ENCODE measurements around the gene IQCF5. TPM values are rescaled to one million over a fixed set of nuclear protein-coding genes. Genes with fewer than 3 reads are reported as not detected.
"Not testable (repeated sequence)": the region's sequence is repeated elsewhere in the genome, so short reads cannot be mapped to it uniquely, and the experiment has no call there.

Gene IQCF5
- total RNA-seq: not detected
- polyA plus RNA-seq: not detected

DNA sequence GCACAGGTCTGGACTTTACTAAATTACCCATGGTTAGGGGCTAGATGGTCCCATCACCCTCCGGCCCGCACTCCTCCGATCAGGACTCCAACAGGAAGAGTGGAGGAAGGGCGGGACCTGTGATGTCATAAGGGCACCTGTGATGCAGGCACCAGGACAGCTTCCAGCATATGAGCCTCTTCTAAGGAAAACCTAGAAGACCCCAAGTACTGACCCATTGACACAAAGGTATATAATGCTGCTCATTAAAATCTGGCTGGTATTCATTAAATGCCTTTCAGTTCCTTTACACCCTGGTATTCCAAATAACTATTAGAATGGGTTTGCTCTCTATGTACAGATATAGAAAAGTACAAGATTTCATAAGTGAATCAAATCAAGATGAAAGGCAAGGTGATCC, at the start of gene IQCF5:
Gene IQCF5, minus strand, starts transcription at position 101 of the 400 bp plus-strand sequence. Its CDS starts 70 bp downstream, at position 31.
- Histone ChIP-seq H3K9me3 (ENCODE audit: control insufficient read depth in 1 of 2, low read length in 2 of 2) (no peaks in the 10 kb centered on the region), H3K27ac (ENCODE audit: low read depth, low read length) (no peak within 1 kb of the TSS), H3K27me3 (ENCODE audit: insufficient read depth, low read length) (no peaks in the 10 kb centered on the region), H3K4me1 (ENCODE audit: insufficient read depth, low read length) (no peaks in the 10 kb centered on the region), H3K4me3 (ENCODE audit: low read length in 2 of 2) (no peak within 1 kb of the TSS), H3K36me3 (ENCODE audit: insufficient read depth, low read length) (no peaks in the 10 kb centered on the region)
- Mint-ChIP-seq H3K36me3 (no peaks in the 10 kb centered on the region), H3K4me1 (peaks cover 0 to 3% (median 0%) of the 10 kb centered on the region in 4 donors), H3K27me3 (peaks cover 12 to 15% of the 10 kb centered on the region in 2 donors), H3K4me3 (no peak within 1 kb of the TSS), H3K9me3 (no peaks in the 10 kb centered on the region), H3K27ac (peak within 1 kb of the TSS in 1 of 7 donors; percentile 0)
- intact Hi-C loops (cut with micrococcal nuclease): no loop called here
- ChIA-PET POLR2A (ENCODE audit: partially characterized antibody) (no interaction called here), CTCF (ENCODE audit: partially characterized antibody) (no interaction called here)
- DNase-seq: no peak

DNA sequence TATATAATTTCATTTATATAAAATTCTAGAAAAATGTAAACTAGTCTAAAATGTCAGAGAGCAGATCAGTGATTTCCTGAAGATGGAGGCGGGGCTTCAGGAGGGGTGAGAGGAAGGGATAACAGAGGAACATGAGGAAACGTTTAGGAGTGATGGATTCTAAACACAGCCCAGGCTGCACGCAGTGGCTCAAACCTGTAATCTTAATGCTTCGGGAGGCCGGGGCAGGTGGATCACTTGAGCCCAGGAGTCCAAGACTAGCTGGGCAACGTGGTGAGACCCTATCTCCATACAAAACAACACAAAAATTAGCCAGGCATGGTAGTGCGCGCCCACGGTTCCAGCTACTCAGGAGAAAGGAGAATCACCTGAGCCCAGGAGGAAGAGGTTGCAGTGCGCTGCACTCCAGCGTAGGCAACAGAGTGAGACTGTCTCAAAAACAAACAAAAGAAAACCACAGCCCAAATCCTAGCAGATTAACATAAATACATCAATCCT, 45.7 kb upstream of the IQCF5 start:
- Mint-ChIP-seq H3K36me3 (no peaks in the 10 kb centered on the region), H3K27ac (no peak overlapping the region), H3K27me3 (peaks cover 3 to 6% of the 10 kb centered on the region in 2 donors), H3K4me3 (no peak overlapping the region), H3K9me3 (no peaks in the 10 kb centered on the region), H3K4me1 (no peaks in the 10 kb centered on the region)
- Histone ChIP-seq H3K4me3 (ENCODE audit: low read length in 2 of 2) (no peak overlapping the region), H3K36me3 (ENCODE audit: insufficient read depth, low read length) (no peaks in the 10 kb centered on the region), H3K9me3 (ENCODE audit: control insufficient read depth in 1 of 2, low read length in 2 of 2) (no peaks in the 10 kb centered on the region), H3K27me3 (ENCODE audit: insufficient read depth, low read length) (no peaks in the 10 kb centered on the region), H3K27ac (ENCODE audit: low read depth, low read length) (no peak overlapping the region), H3K4me1 (ENCODE audit: insufficient read depth, low read length) (no peaks in the 10 kb centered on the region)
- CTCF ChIA-PET (ENCODE audit: partially characterized antibody): no interaction called here
- intact Hi-C loops (cut with micrococcal nuclease): no loop called here
- POLR2A ChIA-PET (ENCODE audit: partially characterized antibody): no interaction called here
- no peak for DNase-seq

DNA sequence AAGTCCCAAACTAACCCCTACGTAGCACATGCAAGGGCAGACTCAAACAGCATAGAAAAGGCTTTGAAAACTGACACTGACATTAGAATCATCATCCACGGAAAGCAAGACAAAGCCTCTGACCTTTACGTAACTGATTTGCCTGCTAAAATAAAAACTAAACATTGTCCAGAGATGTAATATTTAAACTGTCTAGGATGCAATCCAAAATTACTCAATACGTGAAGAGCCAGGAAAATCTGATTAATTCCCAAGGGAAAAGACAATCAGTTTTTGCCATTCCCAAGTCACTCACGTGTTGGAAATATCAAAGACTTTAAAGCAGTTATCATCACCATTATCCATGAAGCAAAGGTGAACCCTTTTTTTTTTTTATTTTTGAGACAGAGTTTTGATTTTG, 41.0 kb upstream of the IQCF5 start:
- POLR2A ChIA-PET (ENCODE audit: partially characterized antibody): no interaction called here
- H3K27me3 ChIP-seq (ENCODE audit: insufficient read depth, low read length): no peaks in the 10 kb centered on the region
- Mint-ChIP-seq H3K36me3 (no peaks in the 10 kb centered on the region), H3K27ac (peak overlapping the region in 1 of 7 donors; percentile 33), H3K4me3 (no peak overlapping the region), H3K4me1 (no peaks in the 10 kb centered on the region), H3K27me3 (peaks cover 4 to 6% of the 10 kb centered on the region in 2 donors), H3K9me3 (no peaks in the 10 kb centered on the region)
- H3K4me3 ChIP-seq (ENCODE audit: low read length in 2 of 2): no peak overlapping the region
- intact Hi-C loops (cut with micrococcal nuclease): no loop called here
- H3K36me3 ChIP-seq (ENCODE audit: insufficient read depth, low read length): no peaks in the 10 kb centered on the region
- no peaks in the 10 kb centered on the region for H3K4me1 ChIP-seq (ENCODE audit: insufficient read depth, low read length)
- no peaks in the 10 kb centered on the region for H3K9me3 ChIP-seq (ENCODE audit: control insufficient read depth in 1 of 2, low read length in 2 of 2)
- DNase-seq: no peak
- CTCF ChIA-PET (ENCODE audit: partially characterized antibody): no interaction called here
- no peak overlapping the region for H3K27ac ChIP-seq (ENCODE audit: low read depth, low read length)

DNA sequence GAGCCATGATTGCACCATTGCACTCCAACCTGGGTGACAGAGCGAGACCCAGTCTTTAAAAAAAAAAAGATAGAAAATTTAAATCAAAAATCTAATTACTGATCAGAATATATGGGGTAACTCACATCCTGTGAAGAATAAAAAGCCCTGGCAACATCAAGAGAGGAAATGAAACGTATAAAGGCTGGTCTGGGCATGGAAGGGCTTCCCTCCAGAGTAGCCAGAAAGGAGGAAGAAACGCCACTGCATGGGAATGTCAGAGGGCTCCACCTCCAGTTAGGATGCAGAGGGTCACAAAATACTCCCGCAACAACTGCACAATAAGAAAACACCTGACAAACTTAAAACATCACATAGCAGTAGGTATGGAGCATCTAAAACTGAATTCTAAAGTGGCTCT, 32.6 kb upstream of the IQCF5 start:
- peaks cover 4% of the 10 kb centered on the region for H3K27me3 ChIP-seq (ENCODE audit: insufficient read depth, low read length)
- ChIA-PET POLR2A (ENCODE audit: partially characterized antibody) (no interaction called here), CTCF (ENCODE audit: partially characterized antibody) (no interaction called here)
- no peaks in the 10 kb centered on the region for H3K4me1 ChIP-seq (ENCODE audit: insufficient read depth, low read length)
- Mint-ChIP-seq H3K4me1 (no peaks in the 10 kb centered on the region), H3K27ac (no peak overlapping the region), H3K27me3 (peaks cover 4 to 23% of the 10 kb centered on the region in 2 donors), H3K4me3 (no peak overlapping the region), H3K36me3 (peaks cover 2 to 9% of the 10 kb centered on the region in 2 donors), H3K9me3 (peaks cover 0 to 46% (median 27%) of the 10 kb centered on the region in 8 donors)
- H3K27ac ChIP-seq (ENCODE audit: low read depth, low read length): no peak overlapping the region
- H3K36me3 ChIP-seq (ENCODE audit: insufficient read depth, low read length): no peaks in the 10 kb centered on the region
- DNase-seq: no peak
- intact Hi-C loops (cut with micrococcal nuclease): no loop called here
- no peaks in the 10 kb centered on the region for H3K9me3 ChIP-seq (ENCODE audit: control insufficient read depth in 1 of 2, low read length in 2 of 2)
- H3K4me3 ChIP-seq (ENCODE audit: low read length in 2 of 2): no peak overlapping the region

DNA sequence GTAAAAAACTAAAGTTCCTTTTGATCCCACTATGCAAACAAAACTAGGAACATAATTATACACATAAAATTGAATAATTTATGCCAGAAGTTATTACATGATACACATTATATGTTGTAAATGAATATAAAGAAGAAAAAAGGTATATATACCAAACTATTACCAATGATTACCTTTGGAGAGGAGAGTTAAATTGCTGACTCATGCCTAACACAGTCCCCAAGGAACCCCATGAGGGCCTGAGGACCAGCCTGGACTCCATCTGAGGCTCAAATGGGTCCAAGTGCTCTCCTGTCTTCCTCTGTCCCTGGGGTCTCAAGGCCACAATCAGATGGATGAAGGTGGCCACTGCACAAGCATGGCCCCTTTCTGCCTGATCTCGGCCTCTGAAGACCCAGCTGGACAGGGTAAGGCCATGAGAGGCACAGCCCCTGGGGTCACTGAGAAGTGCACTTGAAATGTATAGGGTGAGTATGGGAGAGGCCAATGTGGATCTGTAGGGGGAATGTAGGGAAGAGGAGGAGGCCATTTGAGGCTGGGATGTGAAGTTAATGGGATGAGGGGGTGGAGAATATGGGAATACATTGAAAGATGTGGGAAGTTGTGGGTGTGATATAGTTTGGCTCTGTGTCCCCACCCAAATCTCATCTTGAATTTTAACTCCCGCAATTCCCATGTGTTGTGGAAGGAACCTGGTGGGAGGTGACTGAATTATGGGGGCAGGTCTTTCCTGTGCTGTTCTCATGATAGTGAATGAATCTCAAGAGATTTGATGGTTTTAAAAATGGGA, 28.8 kb upstream of the IQCF5 start:
- no peak overlapping the region for H3K4me3 ChIP-seq (ENCODE audit: low read length in 2 of 2)
- no peak overlapping the region for H3K27ac ChIP-seq (ENCODE audit: low read depth, low read length)
- intact Hi-C loops (cut with micrococcal nuclease): no loop called here
- Mint-ChIP-seq H3K4me3 (no peak overlapping the region), H3K4me1 (peaks cover 0 to 3% (median 1%) of the 10 kb centered on the region in 4 donors), H3K9me3 (peaks cover 0 to 45% (median 23%) of the 10 kb centered on the region in 8 donors), H3K27me3 (peaks cover 3 to 33% of the 10 kb centered on the region in 2 donors), H3K27ac (no peak overlapping the region), H3K36me3 (peaks cover 0 to 9% of the 10 kb centered on the region in 2 donors)
- DNase-seq: no peak
- peaks cover 4% of the 10 kb centered on the region for H3K27me3 ChIP-seq (ENCODE audit: insufficient read depth, low read length)
- no peaks in the 10 kb centered on the region for H3K9me3 ChIP-seq (ENCODE audit: control insufficient read depth in 1 of 2, low read length in 2 of 2)
- CTCF ChIA-PET (ENCODE audit: partially characterized antibody): no interaction called here
- no peaks in the 10 kb centered on the region for H3K36me3 ChIP-seq (ENCODE audit: insufficient read depth, low read length)
- no peaks in the 10 kb centered on the region for H3K4me1 ChIP-seq (ENCODE audit: insufficient read depth, low read length)
- POLR2A ChIA-PET (ENCODE audit: partially characterized antibody): no interaction called here

DNA sequence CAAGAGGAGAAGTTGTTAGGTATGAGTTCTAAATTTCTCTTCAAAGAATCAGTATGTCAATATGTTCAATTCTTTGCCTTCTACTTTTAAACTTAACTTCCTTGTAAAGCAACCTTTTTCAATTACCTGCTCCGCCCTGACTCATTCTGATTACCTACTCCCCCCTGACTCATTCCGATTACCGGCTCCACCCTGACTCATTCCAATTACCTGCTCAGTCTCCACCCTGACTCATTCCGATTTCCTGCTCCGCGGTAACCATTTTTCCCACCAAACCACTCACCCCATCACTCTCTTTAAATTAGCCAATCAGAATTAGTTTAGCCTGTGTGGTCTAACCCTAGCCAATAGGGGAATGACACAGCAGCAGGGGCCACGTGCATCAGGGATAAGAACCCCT, 27.0 kb upstream of the IQCF5 start:
- H3K4me3 ChIP-seq (ENCODE audit: low read length in 2 of 2); H3K4me1 ChIP-seq (ENCODE audit: insufficient read depth, low read length); H3K36me3 Mint-ChIP-seq; CTCF ChIA-PET (ENCODE audit: partially characterized antibody); H3K36me3 ChIP-seq (ENCODE audit: insufficient read depth, low read length); intact Hi-C loops (cut with micrococcal nuclease); H3K9me3 ChIP-seq (ENCODE audit: control insufficient read depth in 1 of 2, low read length in 2 of 2); DNase-seq; H3K27me3 ChIP-seq (ENCODE audit: insufficient read depth, low read length); H3K4me3 Mint-ChIP-seq; H3K4me1 Mint-ChIP-seq; POLR2A ChIA-PET (ENCODE audit: partially characterized antibody); H3K27ac ChIP-seq (ENCODE audit: low read depth, low read length): not testable (repeated sequence)
- H3K27ac Mint-ChIP-seq: peak overlapping the region in 1 of 7 donors; percentile 5
- peaks cover 0 to 29% (median 10%) of the 10 kb centered on the region in 8 donors for H3K9me3 Mint-ChIP-seq
- H3K27me3 Mint-ChIP-seq: peaks cover 8 to 40% of the 10 kb centered on the region in 2 donors

DNA sequence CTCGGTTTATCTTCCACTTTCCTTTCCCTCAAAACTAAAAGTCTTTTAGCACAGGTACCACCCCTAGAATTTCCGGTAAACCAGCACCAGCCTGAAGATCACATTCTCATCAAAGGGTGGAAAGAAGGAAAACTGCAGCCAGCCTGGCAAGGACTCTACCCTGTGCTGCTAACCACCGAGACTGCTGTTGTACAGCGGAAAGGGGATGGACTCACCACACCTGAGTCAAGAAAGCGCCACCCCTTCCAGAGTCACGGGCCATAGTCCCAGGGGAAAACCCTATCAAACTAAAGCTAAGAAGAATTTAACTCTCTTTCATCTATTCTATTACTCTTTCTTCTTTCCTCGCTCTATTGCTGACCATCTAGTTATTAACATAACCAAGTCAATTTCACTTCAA, 24.6 kb upstream of the IQCF5 start:
- H3K4me1 Mint-ChIP-seq; H3K4me3 Mint-ChIP-seq; H3K27ac ChIP-seq (ENCODE audit: low read depth, low read length); intact Hi-C loops (cut with micrococcal nuclease); POLR2A ChIA-PET (ENCODE audit: partially characterized antibody); H3K27me3 ChIP-seq (ENCODE audit: insufficient read depth, low read length); H3K4me3 ChIP-seq (ENCODE audit: low read length in 2 of 2); H3K9me3 Mint-ChIP-seq; CTCF ChIA-PET (ENCODE audit: partially characterized antibody); H3K36me3 ChIP-seq (ENCODE audit: insufficient read depth, low read length); H3K9me3 ChIP-seq (ENCODE audit: control insufficient read depth in 1 of 2, low read length in 2 of 2); H3K4me1 ChIP-seq (ENCODE audit: insufficient read depth, low read length); DNase-seq; H3K36me3 Mint-ChIP-seq; H3K27ac Mint-ChIP-seq: not testable (repeated sequence)
- peaks cover 15 to 41% of the 10 kb centered on the region in 2 donors for H3K27me3 Mint-ChIP-seq
